Activated naive CD8-positive, alpha-beta T cell treated with anti-CD3 and anti-CD28 coated beads, Interleukin-2, amount 10 ng/mL, durations not matched to agents 7 days and 5 days (primary cell): Measurements from ENCODE around the gene ZNF107. TPM values are rescaled to one million over a fixed set of nuclear protein-coding genes. Genes with fewer than 3 reads are reported as not detected.
"Not testable (repeated sequence)": the region's sequence is repeated elsewhere in the genome, so short reads cannot be mapped to it uniquely, and the experiment has no call there.

Experiments
- ATAC-seq: fragments of 150-1000 bp; cut with Tn5 transposase; one replicate; pipeline ENCODE4 v1.10.0; 2021; ENCODE audit warnings: low read depth, moderate library complexity
- POLR2A ChIA-PET: fragments of 350-600 bp; sonication (Branson Sonifier 250); formaldehyde crosslinking; loops from one replicate; lab custom pipeline; 2021; ENCODE audit warnings: antibody characterized with exemption; lab: Charles Lee
- DNase-seq: peaks from one replicate; pipeline ENCODE4 v3.0.0; 2021
- H3K27ac Mint-ChIP-seq: one replicate; pipeline ENCODE4 v1.8.0; 2022; ENCODE audit warnings: mild to moderate bottlenecking, mixed read lengths
- H3K27me3 Mint-ChIP-seq: one replicate; pipeline ENCODE4 v1.8.0; 2022; ENCODE audit warnings: mild to moderate bottlenecking, moderate library complexity, mixed read lengths
- H3K36me3 Mint-ChIP-seq: one replicate; pipeline ENCODE4 v1.8.0; 2021; ENCODE audit warnings: mild to moderate bottlenecking, mixed read lengths
- H3K4me1 Mint-ChIP-seq: one replicate; pipeline ENCODE4 v1.8.0; 2021; ENCODE audit warnings: mixed read lengths
- H3K4me3 Mint-ChIP-seq: one replicate; pipeline ENCODE4 v1.8.0; 2022; ENCODE audit warnings: mild to moderate bottlenecking, moderate library complexity, mixed read lengths
- H3K9me3 Mint-ChIP-seq: one replicate; pipeline ENCODE4 v1.8.0; 2021; ENCODE audit warnings: mixed read lengths
- microRNA-seq: library from miRNA; unstranded; fragments of <30 nt; microRNA quantifications from one replicate; pipeline ENCODE4 v1.2.0, GENCODE V29; 2022
- total RNA-seq, 2 experiments: library from RNA; stranded (reverse); gene quantifications; one replicate each; pipeline ENCODE4 v1.2.3, GENCODE V29; 2021

ZNF107 gene
- total RNA-seq, 2 experiments from 2014 or later = 28.9 to 29.0 TPM

DNA sequence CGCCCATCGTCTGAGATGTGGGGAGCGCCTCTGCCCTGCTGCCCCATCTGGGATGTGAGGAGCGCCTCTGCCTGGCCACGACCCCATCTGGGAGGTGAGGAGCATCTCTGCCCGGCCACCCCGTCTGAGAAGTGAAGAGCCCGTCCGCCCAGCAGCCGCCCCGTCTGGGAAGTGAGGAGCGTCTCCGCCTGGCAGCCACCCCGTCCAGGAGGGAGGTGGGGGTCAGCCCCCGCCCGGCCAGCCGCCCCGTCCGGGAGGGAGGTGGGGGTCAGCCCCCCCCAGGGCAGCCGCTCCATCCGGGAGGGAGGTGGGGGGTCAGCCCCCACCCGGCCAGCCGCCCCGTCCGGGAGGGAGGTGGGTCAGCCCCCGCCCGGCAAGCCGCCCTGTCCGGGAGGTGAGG is 52.0 kb downstream of the ZNF107 start:
- ATAC-seq, POLR2A ChIA-PET: not testable (repeated sequence)

DNA sequence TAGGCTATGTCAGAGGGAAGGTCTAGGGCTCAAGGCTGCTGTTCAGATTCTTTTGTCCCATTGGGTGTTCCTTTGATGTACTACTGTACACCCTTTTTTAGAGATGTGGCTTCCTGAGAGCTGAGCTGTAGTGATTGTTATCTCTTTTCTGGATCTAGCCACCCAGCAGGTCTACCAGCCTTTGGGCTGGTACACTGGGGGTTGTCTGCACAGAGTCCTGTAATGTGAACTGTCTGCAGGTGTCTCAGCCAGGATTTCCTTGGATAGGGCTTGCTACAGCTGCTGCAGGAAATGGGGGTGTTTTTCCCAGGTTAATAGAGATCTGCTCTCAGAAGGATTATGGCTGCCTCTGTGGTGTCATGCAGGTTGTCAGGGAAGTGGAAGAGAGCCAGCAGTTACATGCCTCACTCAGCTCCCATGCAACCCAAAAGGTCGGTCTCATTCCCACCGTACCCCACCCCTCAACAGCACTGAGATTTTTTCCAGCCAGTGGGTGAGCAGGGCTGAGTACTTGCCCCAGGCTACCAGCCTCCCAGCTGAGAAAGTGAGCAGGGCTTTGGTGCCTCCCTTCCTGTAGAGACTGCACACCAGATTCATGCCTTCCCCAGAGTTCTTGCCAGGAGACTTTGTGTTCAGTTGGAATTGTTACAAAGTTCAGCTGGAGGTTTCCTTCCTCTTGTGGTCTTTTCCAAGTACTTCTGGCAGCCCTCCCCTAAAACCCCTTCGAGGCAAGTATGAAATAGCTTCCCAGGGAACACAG is 63.3 kb downstream of the ZNF107 start:
- POLR2A ChIA-PET = no interaction called here

More for the DNA sequence above, 52.0 kb downstream of the ZNF107 start:
- H3K27ac Mint-ChIP-seq = peak overlapping the region; percentile 30
- H3K9me3 Mint-ChIP-seq, H3K36me3 Mint-ChIP-seq, H3K27me3 Mint-ChIP-seq, DNase-seq, H3K4me1 Mint-ChIP-seq, H3K4me3 Mint-ChIP-seq: not testable (repeated sequence)

DNA sequence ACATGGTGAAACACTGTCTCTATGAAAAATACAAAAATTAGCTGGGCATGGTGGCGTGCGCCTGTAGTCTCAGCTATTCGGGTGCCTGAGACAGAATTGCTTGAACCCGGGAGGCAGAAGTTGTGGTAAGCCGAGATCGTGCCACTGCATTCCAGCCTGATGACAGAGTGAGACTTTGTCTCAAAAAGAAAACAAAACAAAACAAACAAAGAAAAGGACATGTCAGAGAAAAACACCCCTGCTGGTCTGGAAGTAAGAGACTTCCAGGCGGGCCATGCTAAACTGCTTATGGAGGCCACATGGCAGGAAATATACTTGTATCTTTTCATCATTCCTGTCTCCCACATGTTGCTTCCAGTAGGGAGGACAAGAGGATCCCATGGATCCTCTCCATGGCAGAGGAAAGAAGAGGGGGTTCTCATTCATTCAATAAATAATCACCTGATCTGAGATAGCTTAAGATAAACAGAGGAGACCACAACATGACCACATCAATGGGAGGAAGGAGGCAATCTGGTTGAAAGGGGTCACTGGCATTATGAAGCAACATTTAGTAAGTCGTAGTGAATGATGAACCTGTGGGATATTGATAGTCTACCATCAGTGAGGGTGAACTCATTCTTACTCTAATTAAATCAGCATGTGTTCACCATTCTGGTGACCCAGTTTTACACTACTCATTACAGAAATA is 67.8 kb downstream of the ZNF107 start:
- Mint-ChIP-seq H3K27ac (no peak overlapping the region), H3K9me3 (peaks cover 4% of the 10 kb centered on the region), H3K36me3 (no peaks in the 10 kb centered on the region), H3K27me3 (no peaks in the 10 kb centered on the region), H3K4me3 (no peak overlapping the region), H3K4me1 (no peaks in the 10 kb centered on the region)
- ATAC-seq = no peak
- POLR2A ChIA-PET = no interaction called here
- DNase-seq = no peak

More for the DNA sequence above, 63.3 kb downstream of the ZNF107 start:
- no peak overlapping the region for H3K4me3 Mint-ChIP-seq
- peaks cover 2% of the 10 kb centered on the region for H3K4me1 Mint-ChIP-seq
- ATAC-seq (no peak), DNase-seq (no peak)
- H3K9me3 Mint-ChIP-seq = peaks cover 27% of the 10 kb centered on the region
- H3K36me3 Mint-ChIP-seq = no peaks in the 10 kb centered on the region
- H3K27ac Mint-ChIP-seq = no peak overlapping the region
- no peaks in the 10 kb centered on the region for H3K27me3 Mint-ChIP-seq

DNA sequence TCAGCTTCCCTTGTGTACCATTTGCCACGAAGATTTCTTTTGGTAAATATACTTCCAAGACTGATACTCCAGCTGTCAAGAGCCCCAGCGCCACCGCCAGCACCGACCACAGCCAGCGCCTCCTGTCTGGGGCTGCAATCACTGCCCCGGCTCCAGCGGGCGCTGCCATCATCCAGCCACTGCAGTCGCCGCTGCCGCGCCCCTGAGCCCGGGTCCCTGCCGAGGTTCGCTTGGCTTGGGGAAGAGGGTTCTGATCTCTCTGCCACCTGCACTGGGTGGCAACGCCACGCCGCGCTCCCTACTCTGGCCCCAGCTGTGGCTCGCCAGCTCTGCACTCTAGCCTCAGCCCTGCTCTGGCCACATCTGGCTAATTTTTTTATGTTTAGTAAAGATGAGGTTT is 70.6 kb downstream of the ZNF107 start:
- Mint-ChIP-seq H3K36me3 (no peaks in the 10 kb centered on the region), H3K9me3 (peaks cover 3% of the 10 kb centered on the region), H3K27me3 (no peaks in the 10 kb centered on the region), H3K4me1 (no peaks in the 10 kb centered on the region), H3K27ac (no peak overlapping the region), H3K4me3 (no peak overlapping the region)
- no peak for DNase-seq
- ATAC-seq = no peak
- POLR2A ChIA-PET = no interaction called here

DNA sequence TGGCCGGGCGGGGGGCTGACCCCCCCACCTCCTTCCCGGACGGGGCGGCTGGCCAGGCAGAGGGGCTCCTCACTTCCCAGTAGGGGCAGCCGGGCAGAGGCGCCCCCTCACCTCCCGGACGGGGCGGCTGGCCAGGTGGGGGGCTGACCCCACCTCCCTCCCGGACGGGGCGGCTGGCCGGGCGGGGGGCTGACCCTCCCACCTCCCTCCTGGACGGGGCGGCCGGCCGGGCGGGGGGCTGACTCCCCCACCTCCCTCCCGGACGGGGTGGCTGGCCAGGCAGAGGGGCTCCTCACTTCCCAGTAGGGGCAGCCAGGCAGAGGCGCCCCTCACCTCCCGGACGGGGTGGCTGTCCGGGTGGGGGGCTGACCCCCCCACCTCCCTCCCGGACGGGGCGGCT is 72.5 kb downstream of the ZNF107 start:
- H3K4me1 Mint-ChIP-seq, POLR2A ChIA-PET, DNase-seq, H3K27ac Mint-ChIP-seq, H3K36me3 Mint-ChIP-seq, ATAC-seq, H3K4me3 Mint-ChIP-seq, H3K9me3 Mint-ChIP-seq, H3K27me3 Mint-ChIP-seq: not testable (repeated sequence)

DNA sequence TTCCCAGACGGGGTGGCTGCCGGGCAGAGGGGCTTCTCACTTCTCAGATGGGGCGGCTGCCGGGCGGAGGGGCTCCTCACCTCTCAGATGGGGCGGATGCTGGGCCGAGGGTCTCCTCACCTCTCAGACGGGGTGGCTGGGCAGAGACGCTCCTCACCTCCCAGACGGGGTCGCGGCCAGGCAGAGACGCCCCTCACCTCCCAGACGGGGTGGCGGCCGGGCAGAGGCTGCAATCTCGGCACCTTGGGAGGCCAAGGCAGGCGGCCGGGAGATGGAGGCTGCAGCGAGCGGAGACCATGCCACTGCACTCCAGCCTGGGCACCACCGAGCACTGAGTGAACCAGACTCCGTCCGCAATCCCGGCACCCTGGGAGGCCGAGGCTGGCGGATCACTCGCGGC is 73.0 kb downstream of the ZNF107 start:
- H3K36me3 Mint-ChIP-seq, H3K27ac Mint-ChIP-seq, H3K9me3 Mint-ChIP-seq, DNase-seq, ATAC-seq, POLR2A ChIA-PET, H3K4me3 Mint-ChIP-seq, H3K4me1 Mint-ChIP-seq, H3K27me3 Mint-ChIP-seq: not testable (repeated sequence)

DNA sequence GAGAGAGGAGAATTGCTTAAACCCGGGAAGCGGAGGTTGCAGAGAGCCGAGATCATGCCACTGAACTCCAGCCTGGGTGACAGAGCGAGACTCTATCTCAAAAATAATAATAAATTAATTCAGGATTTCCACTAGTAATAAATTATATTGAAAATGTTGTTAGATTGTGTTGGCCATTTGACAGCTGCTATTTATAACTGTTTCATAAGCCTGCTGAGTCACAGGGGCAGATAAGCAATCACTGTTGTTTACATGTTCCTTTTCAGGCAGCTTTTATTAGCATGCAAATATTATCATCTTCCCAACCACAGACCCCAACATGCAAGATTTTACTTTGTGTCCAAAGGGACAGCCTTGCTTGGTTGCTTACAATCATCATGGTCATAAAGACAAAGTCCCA is 78.7 kb downstream of the ZNF107 start:
- POLR2A ChIA-PET = no interaction called here
- H3K9me3 Mint-ChIP-seq = peaks cover 5% of the 10 kb centered on the region
- no peaks in the 10 kb centered on the region for H3K36me3 Mint-ChIP-seq
- DNase-seq (no peak), ATAC-seq (no peak)
- H3K4me1 Mint-ChIP-seq = no peaks in the 10 kb centered on the region
- H3K4me3 Mint-ChIP-seq = no peak overlapping the region
- H3K27ac Mint-ChIP-seq = no peak overlapping the region
- no peaks in the 10 kb centered on the region for H3K27me3 Mint-ChIP-seq

DNA sequence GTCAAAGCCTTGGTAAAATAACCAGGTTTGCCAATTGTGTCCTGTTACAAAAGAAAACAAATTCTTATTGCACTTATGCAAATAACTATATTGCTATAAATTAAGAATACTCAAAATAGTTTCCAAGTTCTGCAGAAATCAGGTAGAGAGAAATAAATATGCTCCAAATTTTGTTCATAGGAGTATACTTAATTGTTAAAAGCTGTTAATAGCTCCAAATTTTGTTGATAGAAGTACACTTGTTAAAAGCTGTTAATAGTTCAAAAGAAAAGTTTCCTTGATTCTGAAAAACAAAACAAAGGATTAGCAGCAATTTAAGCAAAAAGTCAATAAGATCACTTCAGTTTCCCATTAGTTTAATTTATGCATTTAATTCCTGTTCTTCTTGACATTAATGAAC is 81.9 kb downstream of the ZNF107 start:
- H3K9me3 Mint-ChIP-seq = peaks cover 8% of the 10 kb centered on the region
- ATAC-seq = no peak
- no peaks in the 10 kb centered on the region for H3K4me1 Mint-ChIP-seq
- H3K4me3 Mint-ChIP-seq = no peak overlapping the region
- H3K27ac Mint-ChIP-seq = no peak overlapping the region
- POLR2A ChIA-PET = no interaction called here
- H3K27me3 Mint-ChIP-seq = no peaks in the 10 kb centered on the region
- DNase-seq = no peak
- no peaks in the 10 kb centered on the region for H3K36me3 Mint-ChIP-seq

DNA sequence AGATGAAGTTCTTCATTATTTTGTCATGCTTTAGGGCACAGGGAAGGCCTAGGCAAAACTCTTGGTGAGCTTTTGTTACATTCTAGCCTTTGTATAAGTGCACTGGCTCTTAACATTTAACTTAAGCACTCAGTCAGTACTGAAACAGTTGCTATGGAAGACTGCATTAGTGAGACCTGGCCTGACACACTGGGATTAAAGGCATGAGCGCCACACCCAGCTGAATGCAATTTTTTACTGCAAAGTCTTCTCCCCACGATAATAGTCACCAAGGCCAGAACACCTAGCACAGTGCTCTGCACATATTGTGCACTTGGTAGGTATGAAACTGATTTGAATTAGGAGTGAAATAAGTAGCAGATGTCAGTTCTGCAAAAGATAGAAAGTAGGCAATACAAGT is 87.1 kb downstream of the ZNF107 start:
- no peaks in the 10 kb centered on the region for H3K4me1 Mint-ChIP-seq
- H3K27ac Mint-ChIP-seq = no peak overlapping the region
- no peak overlapping the region for H3K4me3 Mint-ChIP-seq
- H3K36me3 Mint-ChIP-seq = no peaks in the 10 kb centered on the region
- no peak for DNase-seq
- POLR2A ChIA-PET = no interaction called here
- ATAC-seq = no peak
- H3K27me3 Mint-ChIP-seq = no peaks in the 10 kb centered on the region
- H3K9me3 Mint-ChIP-seq = peaks cover 9% of the 10 kb centered on the region

DNA sequence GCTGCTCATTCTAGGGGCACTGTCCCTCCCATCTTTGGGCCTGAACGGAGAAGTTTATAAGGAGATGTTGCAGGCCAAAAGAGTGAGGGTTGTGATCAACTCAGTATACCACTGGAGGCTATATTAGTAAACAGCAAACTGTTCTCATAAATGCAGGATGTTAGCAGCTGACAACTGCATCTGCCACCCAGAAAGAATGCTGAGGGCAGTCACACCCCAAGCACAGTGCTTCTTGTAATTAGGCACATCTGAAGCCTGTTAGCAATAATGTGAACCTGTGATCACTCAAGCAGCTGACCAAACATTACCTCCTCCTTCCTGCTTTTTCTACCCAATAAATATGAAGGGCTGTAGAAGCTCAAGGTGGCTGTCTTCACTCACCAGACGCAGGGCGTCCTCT is 89.9 kb downstream of the ZNF107 start:
- H3K4me3 Mint-ChIP-seq = no peak overlapping the region
- no peaks in the 10 kb centered on the region for H3K27me3 Mint-ChIP-seq
- DNase-seq (no peak), ATAC-seq (no peak)
- H3K27ac Mint-ChIP-seq = no peak overlapping the region
- H3K36me3 Mint-ChIP-seq = no peaks in the 10 kb centered on the region
- POLR2A ChIA-PET = no interaction called here
- H3K4me1 Mint-ChIP-seq = no peaks in the 10 kb centered on the region
- H3K9me3 Mint-ChIP-seq = peaks cover 9% of the 10 kb centered on the region

DNA sequence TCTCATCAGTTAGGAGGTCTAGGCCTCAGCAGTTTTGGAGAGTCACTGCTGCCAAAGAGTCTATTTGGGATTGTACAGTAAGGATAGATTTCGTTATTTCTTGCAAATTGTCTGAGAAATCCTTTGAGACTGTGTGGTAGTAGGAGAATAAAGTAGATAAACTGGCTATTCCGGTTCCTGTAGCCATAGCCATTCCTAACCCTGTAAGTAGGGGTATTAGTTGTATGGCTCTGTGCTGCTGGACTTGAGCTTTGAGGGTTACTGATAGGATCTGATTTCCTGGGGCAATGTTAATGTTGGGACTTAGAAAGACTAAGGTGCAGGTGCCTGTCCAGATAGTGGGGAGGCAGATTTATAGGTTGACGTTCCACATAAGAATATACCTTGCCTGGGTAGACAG is 92.2 kb downstream of the ZNF107 start:
- Mint-ChIP-seq H3K27me3 (no peaks in the 10 kb centered on the region), H3K4me3 (no peak overlapping the region), H3K27ac (no peak overlapping the region), H3K9me3 (peaks cover 6% of the 10 kb centered on the region), H3K36me3 (no peaks in the 10 kb centered on the region), H3K4me1 (no peaks in the 10 kb centered on the region)
- ATAC-seq (no peak), DNase-seq (no peak)
- POLR2A ChIA-PET = no interaction called here

Small RNAs within 50 kb of the gene (microRNA-seq; reads per million reads assigned to microRNA genes)
- gene MIR6839 = not detected

Other genes with a start within 250 kb of the ZNF107 start
- 10 to 100 TPM; 21.8 to 23.7 TPM for gene ZNF680, start 103.1 kb upstream of the ZNF107 start, total RNA-seq
- gene ZNF138, start 128.3 kb downstream of the ZNF107 start, total RNA-seq = 10 to 100 TPM; 12.5 to 14.0 TPM
- gene ZNF273, start 237.1 kb downstream of the ZNF107 start, total RNA-seq = 10 to 100 TPM; 10.9 to 12.6 TPM